Activated naive CD8-positive, alpha-beta T cell treated with anti-CD3 and anti-CD28 coated beads, Interleukin-2, amount 50 U/mL, for 16 hours (primary cell): ENCODE results near the gene PALM3.
A peak's percentile ranks its signal among the peaks of the same experiment; 100 is the strongest.

Source experiments
- DNase-seq: peaks from one replicate; pipeline ENCODE4 v3.0.0-alpha.2; 2020; ENCODE audit warnings: low read depth, low spot score

Gene PALM3

GRCh38 chr19:14061751-14062557 lies at the start of gene PALM3:
Gene PALM3, minus strand, starts transcription at chr19:14062076. Its CDS starts 96 bp downstream, at chr19:14061980.
- no peak for DNase-seq

- no peak for DNase-seq
These were observed 49.6 kb upstream of the PALM3 start for GRCh38 chr19:14111486-14111885.

GRCh38 chr19:14110650-14111049 lies 48.8 kb upstream of the PALM3 start:
- no peak for DNase-seq

GRCh38 chr19:14107581-14108461 lies 45.9 kb upstream of the PALM3 start:
- DNase-seq = no peak

GRCh38 chr19:14106840-14107239 lies 45.0 kb upstream of the PALM3 start:
- no peak for DNase-seq

GRCh38 chr19:14105680-14106079 lies 43.8 kb upstream of the PALM3 start:
- DNase-seq = no peak

GRCh38 chr19:14103310-14103709 lies 41.4 kb upstream of the PALM3 start:
- DNase-seq = no peak

- no peak for DNase-seq
These were observed 40.9 kb upstream of the PALM3 start for GRCh38 chr19:14102756-14103155.

- DNase-seq = no peak
These were observed 40.3 kb upstream of the PALM3 start for GRCh38 chr19:14102102-14102696.

GRCh38 chr19:14101003-14101545 lies 39.2 kb upstream of the PALM3 start:
- no peak for DNase-seq

GRCh38 chr19:14097532-14098151 lies 35.8 kb upstream of the PALM3 start:
- no peak for DNase-seq

- no peak for DNase-seq
These were observed 34.6 kb upstream of the PALM3 start for GRCh38 chr19:14096272-14096992.

GRCh38 chr19:14094854-14095253 lies 33.0 kb upstream of the PALM3 start:
- DNase-seq = no peak

- DNase-seq = no peak
These were observed 31.4 kb upstream of the PALM3 start for GRCh38 chr19:14093117-14093823.

GRCh38 chr19:14091813-14092462 lies 30.1 kb upstream of the PALM3 start:
- DNase-seq = no peak

- DNase-seq = no peak
These were observed 29.4 kb upstream of the PALM3 start for GRCh38 chr19:14091081-14091812.

GRCh38 chr19:14090509-14091080 lies 28.7 kb upstream of the PALM3 start, which contains the start of gene SAMD1:
Gene SAMD1, minus strand, starts transcription at chr19:14090751.
- peak; percentile 79 for DNase-seq

GRCh38 chr19:14089662-14090508 lies 28.0 kb upstream of the PALM3 start:
- no peak for DNase-seq
